ENCODE data around the gene SRY. TPM values are rescaled to one million over a fixed set of nuclear protein-coding genes. Genes with fewer than 3 reads are reported as not detected.
A peak's percentile ranks its signal among the peaks of the same experiment; 100 is the strongest.

The SRY gene
- total RNA-seq, 6 experiments from 2014 or later = not detected

DNA sequence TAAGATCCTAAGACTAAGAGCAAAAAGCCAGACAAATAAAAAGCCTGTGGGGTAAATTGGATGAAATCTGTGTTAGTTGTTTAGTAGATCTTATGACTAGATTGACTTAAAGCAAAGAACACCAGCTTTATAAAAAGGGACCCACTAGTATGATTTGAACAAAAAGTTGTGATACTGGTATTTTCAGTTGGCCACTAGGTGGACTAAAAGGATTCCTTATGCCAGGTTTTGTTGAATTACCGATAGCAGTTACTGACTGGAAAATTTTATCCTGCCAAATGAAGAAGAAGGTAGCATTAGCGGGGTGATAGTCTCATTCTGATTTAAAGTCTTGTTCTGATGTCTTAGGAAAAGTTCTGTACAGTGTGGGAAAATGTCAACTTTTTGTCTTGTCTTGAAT lies 12.8 kb upstream of the SRY start:
- intact Hi-C loops (cut with DNase I) = no loop called here
- Histone ChIP-seq H3K36me3 (no peaks in the 10 kb centered on the region), H3K9me3 (no peaks in the 10 kb centered on the region), H3K27me3 (no peaks in the 10 kb centered on the region), H3K4me3 (no peak overlapping the region), H3K4me1 (no peaks in the 10 kb centered on the region), H3K27ac (no peak overlapping the region)
- no peak for TF ChIP-seq POLR2A (IDR thresholded peaks at IDR 0.05)
- TF ChIP-seq, protein P1, sequence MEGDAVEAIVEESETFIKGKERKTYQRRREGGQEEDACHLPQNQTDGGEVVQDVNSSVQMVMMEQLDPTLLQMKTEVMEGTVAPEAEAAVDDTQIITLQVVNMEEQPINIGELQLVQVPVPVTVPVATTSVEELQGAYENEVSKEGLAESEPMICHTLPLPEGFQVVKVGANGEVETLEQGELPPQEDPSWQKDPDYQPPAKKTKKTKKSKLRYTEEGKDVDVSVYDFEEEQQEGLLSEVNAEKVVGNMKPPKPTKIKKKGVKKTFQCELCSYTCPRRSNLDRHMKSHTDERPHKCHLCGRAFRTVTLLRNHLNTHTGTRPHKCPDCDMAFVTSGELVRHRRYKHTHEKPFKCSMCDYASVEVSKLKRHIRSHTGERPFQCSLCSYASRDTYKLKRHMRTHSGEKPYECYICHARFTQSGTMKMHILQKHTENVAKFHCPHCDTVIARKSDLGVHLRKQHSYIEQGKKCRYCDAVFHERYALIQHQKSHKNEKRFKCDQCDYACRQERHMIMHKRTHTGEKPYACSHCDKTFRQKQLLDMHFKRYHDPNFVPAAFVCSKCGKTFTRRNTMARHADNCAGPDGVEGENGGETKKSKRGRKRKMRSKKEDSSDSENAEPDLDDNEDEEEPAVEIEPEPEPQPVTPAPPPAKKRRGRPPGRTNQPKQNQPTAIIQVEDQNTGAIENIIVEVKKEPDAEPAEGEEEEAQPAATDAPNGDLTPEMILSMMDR (IDR thresholded peaks at IDR 0.05) = no peak
- DNase-seq (no peak), ATAC-seq (peak in 1 of 4 donors; percentile 56)
- no CpG with 5 or more reads among the region's 2 CpGs for WGBS (ENCODE audit: insufficient coverage, low coverage, low lambda C conversion rate, missing lambda C conversion rate)

DNA sequence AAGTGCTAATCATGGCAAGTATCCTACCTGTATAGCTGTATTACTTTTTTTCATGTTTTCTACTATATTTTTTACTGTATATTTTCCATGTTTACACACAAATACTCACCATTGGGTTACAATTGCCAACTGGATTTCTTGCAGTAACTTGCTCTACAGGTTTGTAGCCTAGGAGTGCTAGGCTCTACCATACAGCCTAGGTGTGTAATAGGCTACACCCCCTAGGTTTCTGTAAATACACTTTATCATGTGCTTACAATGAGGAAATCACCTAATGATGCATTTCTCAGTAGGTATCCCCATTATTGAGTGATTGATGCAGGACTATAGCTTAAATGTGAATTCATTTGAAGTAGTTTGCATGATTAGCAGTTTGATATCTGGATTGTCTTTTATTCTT lies 10.5 kb upstream of the SRY start:
- H3K27ac ChIP-seq = no peak overlapping the region
- H3K9me3 ChIP-seq = no peaks in the 10 kb centered on the region
- H3K36me3 ChIP-seq = no peaks in the 10 kb centered on the region
- ATAC-seq = no peak
- intact Hi-C loops (cut with DNase I) = no loop called here
- no peaks in the 10 kb centered on the region for H3K4me1 ChIP-seq
- no peak for DNase-seq
- H3K27me3 ChIP-seq = no peaks in the 10 kb centered on the region
- H3K4me3 ChIP-seq = no peak overlapping the region
- TF ChIP-seq POLR2A (IDR thresholded peaks at IDR 0.05) = no peak
- TF ChIP-seq, protein P1 (IDR thresholded peaks at IDR 0.05) = no peak

DNA sequence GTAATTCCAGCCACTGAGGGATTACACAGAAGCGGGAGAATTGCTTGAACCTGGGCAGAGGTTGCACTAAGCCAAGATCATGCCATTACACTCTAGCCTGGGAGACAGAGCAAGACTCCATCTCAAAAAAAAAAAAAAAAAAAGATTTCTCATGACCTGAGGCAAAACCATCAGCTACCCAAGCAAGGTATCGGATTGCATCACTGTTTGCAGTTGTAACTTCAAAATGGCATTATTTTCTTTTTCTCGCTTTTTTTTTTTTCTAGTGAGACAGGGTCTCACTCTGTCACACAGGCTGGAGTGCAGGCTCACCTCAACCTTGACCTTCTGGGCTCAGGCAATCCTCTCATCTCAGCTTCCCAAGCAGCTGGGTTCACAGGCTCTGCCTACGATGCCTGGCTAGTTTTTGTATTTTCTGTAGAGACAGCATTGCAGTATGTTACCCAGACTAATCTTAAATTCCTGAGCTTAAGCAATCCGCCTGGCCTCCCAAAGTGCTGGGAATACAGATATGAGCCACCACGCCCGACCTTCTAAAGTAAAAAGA lies 9.6 kb upstream of the SRY start:
- DNase-seq (no peak), ATAC-seq (no peak)
- no peak for TF ChIP-seq POLR2A (IDR thresholded peaks at IDR 0.05)
- TF ChIP-seq, protein P1 (IDR thresholded peaks at IDR 0.05) = no peak
- no peaks in the 10 kb centered on the region for H3K27me3 ChIP-seq
- no peak overlapping the region for H3K27ac ChIP-seq
- no peak overlapping the region for H3K4me3 ChIP-seq
- no peaks in the 10 kb centered on the region for H3K36me3 ChIP-seq
- H3K4me1 ChIP-seq = no peaks in the 10 kb centered on the region
- intact Hi-C loops (cut with DNase I) = no loop called here
- H3K9me3 ChIP-seq = no peaks in the 10 kb centered on the region
- WGBS (ENCODE audit: insufficient coverage, low coverage, low lambda C conversion rate, missing lambda C conversion rate) = no CpG with 5 or more reads among the region's 7 CpGs

DNA sequence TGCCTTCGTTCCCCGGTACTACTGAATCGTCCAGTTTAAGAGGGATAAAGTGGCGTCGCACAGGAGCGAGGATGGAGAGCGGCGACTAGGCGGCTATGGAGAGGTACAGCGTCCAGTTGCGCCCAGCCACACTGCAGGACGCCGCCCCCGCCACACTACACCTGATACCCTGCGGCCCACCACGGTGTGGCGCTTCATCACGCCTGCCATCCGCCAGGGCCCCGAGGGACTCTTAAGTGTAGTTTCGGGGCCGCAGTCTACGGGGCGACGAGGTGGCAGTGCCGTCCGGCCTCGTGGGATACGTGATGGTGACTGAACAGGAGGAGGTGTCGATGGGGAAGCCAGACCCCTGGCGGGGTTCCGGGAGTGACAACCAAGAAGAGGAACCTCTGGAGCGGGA lies 2.3 kb upstream of the SRY start:
- no peak overlapping the region for H3K4me3 ChIP-seq
- TF ChIP-seq, protein P1 (IDR thresholded peaks at IDR 0.05) = no peak
- no peak for TF ChIP-seq POLR2A (IDR thresholded peaks at IDR 0.05)
- no peaks in the 10 kb centered on the region for H3K4me1 ChIP-seq
- H3K36me3 ChIP-seq = no peaks in the 10 kb centered on the region
- ATAC-seq = no peak
- H3K27me3 ChIP-seq = no peaks in the 10 kb centered on the region
- H3K9me3 ChIP-seq = no peaks in the 10 kb centered on the region
- no peak overlapping the region for H3K27ac ChIP-seq
- DNase-seq = no peak
- no CpG with 5 or more reads among the region's 33 CpGs for WGBS (ENCODE audit: insufficient coverage, low coverage, low lambda C conversion rate, missing lambda C conversion rate)
- intact Hi-C loops (cut with DNase I) = no loop called here

Measured in right lobe of liver (tissue), 6 donors.